ENCODE results near the gene PPME1. TPM values are rescaled to one million over a fixed set of nuclear protein-coding genes. Genes with fewer than 3 reads are reported as not detected.

The PPME1 gene
- total RNA-seq, 1 experiment from 2014 or later, result 98.3 TPM

GRCh38 chr11:74132833-74133232 lies 38.3 kb upstream of the PPME1 start:
- Histone ChIP-seq H3K27ac (ENCODE audit: low read depth, low read length, poor library complexity, severe bottlenecking) (no peak overlapping the region), H3K27me3 (replicated peaks; ENCODE audit: insufficient read depth, low read depth, low read length, poor library complexity) (no peaks in the 10 kb centered on the region), H3K9me3 (ENCODE audit: low read depth, low read length, poor library complexity, severe bottlenecking) (no peaks in the 10 kb centered on the region), H3K36me3 (ENCODE audit: insufficient read depth, low read length, poor library complexity, severe bottlenecking) (peaks cover 3% of the 10 kb centered on the region), H3K4me3 (ENCODE audit: low read depth, low read length, poor library complexity, severe bottlenecking) (no peak overlapping the region), H3K4me1 (ENCODE audit: insufficient read depth, low read length, poor library complexity, severe bottlenecking) (peaks cover under 1% of the 10 kb centered on the region)
- POLR2A ChIA-PET (ENCODE audit: low non-redundant PET), result no interaction called here
- no peak for DNase-seq (ENCODE audit: low spot score)
- CTCF ChIA-PET, result no interaction called here
- no TSS peak for BruUV-seq (replicated peaks)
- TF ChIP-seq EZH2 (IDR thresholded peaks at IDR 0.05; ENCODE audit: borderline replicate concordance, low read depth, low read length, poor library complexity, severe bottlenecking) (no peak), CTCF (conservative IDR thresholded peaks at IDR 0.05; ENCODE audit: low read depth, low read length) (no peak)
- intact Hi-C loops (cut with micrococcal nuclease; ENCODE audit: unreplicated experiment), result no loop called here

GRCh38 chr11:74133436-74133835 lies 37.7 kb upstream of the PPME1 start:
- intact Hi-C loops (cut with micrococcal nuclease; ENCODE audit: unreplicated experiment), result no loop called here
- ChIA-PET CTCF (no interaction called here), POLR2A (ENCODE audit: low non-redundant PET) (no interaction called here)
- Histone ChIP-seq H3K9me3 (ENCODE audit: low read depth, low read length, poor library complexity, severe bottlenecking) (no peaks in the 10 kb centered on the region), H3K4me3 (ENCODE audit: low read depth, low read length, poor library complexity, severe bottlenecking) (no peak overlapping the region), H3K4me1 (ENCODE audit: insufficient read depth, low read length, poor library complexity, severe bottlenecking) (peaks cover 6% of the 10 kb centered on the region), H3K36me3 (ENCODE audit: insufficient read depth, low read length, poor library complexity, severe bottlenecking) (peaks cover 4% of the 10 kb centered on the region), H3K27ac (ENCODE audit: low read depth, low read length, poor library complexity, severe bottlenecking) (no peak overlapping the region), H3K27me3 (replicated peaks; ENCODE audit: insufficient read depth, low read depth, low read length, poor library complexity) (no peaks in the 10 kb centered on the region)
- TF ChIP-seq CTCF (conservative IDR thresholded peaks at IDR 0.05; ENCODE audit: low read depth, low read length) (no peak), EZH2 (IDR thresholded peaks at IDR 0.05; ENCODE audit: borderline replicate concordance, low read depth, low read length, poor library complexity, severe bottlenecking) (no peak)
- no peak for DNase-seq (ENCODE audit: low spot score)
- BruUV-seq (replicated peaks), result no TSS peak

- H3K27ac ChIP-seq (ENCODE audit: low read depth, low read length, poor library complexity, severe bottlenecking), result no peak overlapping the region
- H3K4me1 ChIP-seq (ENCODE audit: insufficient read depth, low read length, poor library complexity, severe bottlenecking), result peaks cover 16% of the 10 kb centered on the region
- CTCF ChIA-PET, result no interaction called here
- H3K27me3 ChIP-seq (replicated peaks; ENCODE audit: insufficient read depth, low read depth, low read length, poor library complexity), result no peaks in the 10 kb centered on the region
- no peaks in the 10 kb centered on the region for H3K9me3 ChIP-seq (ENCODE audit: low read depth, low read length, poor library complexity, severe bottlenecking)
- POLR2A ChIA-PET (ENCODE audit: low non-redundant PET), result no interaction called here
- peaks cover 4% of the 10 kb centered on the region for H3K36me3 ChIP-seq (ENCODE audit: insufficient read depth, low read length, poor library complexity, severe bottlenecking)
- intact Hi-C loops (cut with micrococcal nuclease; ENCODE audit: unreplicated experiment), result no loop called here
- H3K4me3 ChIP-seq (ENCODE audit: low read depth, low read length, poor library complexity, severe bottlenecking), result no peak overlapping the region
- BruUV-seq (replicated peaks), result no TSS peak
- no peak for DNase-seq (ENCODE audit: low spot score)
- TF ChIP-seq CTCF (conservative IDR thresholded peaks at IDR 0.05; ENCODE audit: low read depth, low read length), result no peak
- no peak for TF ChIP-seq EZH2 (IDR thresholded peaks at IDR 0.05; ENCODE audit: borderline replicate concordance, low read depth, low read length, poor library complexity, severe bottlenecking)
Observed at GRCh38 chr11:74134661-74135060, 36.4 kb upstream of the PPME1 start.

All from A673 (cell line).